ENCODE data around the gene KRT6A. TPM values are rescaled to one million over a fixed set of nuclear protein-coding genes. Genes with fewer than 3 reads are reported as not detected.

The KRT6A gene
- total RNA-seq, 2 experiments from 2014 or later, result not detected

DNA sequence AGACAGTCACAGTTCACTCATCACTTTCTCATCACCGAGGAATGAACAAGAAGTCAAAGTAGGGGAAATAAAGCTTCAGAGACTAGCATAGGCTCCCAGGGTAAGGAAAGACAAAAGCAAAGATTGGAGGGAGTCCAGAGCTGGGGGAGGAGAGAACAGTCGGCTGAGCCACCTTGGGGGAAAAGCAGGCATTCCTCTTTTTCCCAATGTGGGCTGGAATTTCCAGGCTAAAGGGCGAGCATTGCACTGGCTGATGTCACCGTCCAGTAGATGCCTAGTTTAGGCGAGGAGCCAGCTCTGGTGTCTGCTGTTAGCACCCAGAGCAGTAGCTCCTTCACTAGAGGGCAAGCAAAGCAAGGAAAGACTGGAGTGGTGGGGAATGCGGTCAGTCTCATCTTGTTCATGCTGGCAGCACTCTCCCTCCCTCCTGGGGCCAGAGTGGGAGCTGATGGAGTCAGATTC lies 50.4 kb downstream of the KRT6A start:
- Mint-ChIP-seq H3K36me3 (no peaks in the 10 kb centered on the region), H3K27me3 (peaks cover 30% of the 10 kb centered on the region), H3K27ac (no peak overlapping the region), H3K4me1 (no peaks in the 10 kb centered on the region), H3K4me3 (no peak overlapping the region), H3K9me3 (no peaks in the 10 kb centered on the region)
- no peak for DNase-seq

DNA sequence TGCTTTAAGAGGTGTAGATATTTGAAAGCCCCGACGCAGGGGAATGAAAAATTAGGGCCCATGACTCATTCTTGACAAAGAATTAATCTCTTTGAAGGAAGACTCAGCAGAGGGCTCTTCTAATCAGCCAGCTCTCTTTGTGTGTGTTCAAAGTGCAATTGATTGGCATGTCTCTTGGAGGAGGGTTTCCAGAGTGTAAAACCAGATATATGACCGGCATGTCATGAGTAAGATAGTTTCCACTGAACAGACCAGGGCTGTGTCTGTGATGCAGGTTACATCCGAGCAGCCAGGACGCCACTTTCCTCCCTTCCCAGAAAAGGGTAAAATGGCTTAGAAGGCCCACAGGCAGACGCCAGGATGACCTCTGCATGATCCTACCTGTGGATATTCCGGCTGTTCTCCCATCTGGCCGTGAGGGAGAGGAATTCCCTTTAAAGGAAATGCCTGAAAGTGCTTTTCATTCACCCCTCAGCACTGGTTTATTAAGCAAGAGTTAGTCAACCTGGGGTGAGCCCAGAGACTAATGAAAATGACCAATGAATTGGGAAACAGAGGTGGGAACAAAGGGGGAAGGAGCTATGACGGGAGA lies 51.6 kb downstream of the KRT6A start:
- no peak for DNase-seq
- peaks cover 38% of the 10 kb centered on the region for H3K27me3 Mint-ChIP-seq
- H3K4me3 Mint-ChIP-seq, result no peak overlapping the region
- no peaks in the 10 kb centered on the region for H3K9me3 Mint-ChIP-seq
- no peaks in the 10 kb centered on the region for H3K4me1 Mint-ChIP-seq
- no peaks in the 10 kb centered on the region for H3K36me3 Mint-ChIP-seq
- H3K27ac Mint-ChIP-seq, result no peak overlapping the region

DNA sequence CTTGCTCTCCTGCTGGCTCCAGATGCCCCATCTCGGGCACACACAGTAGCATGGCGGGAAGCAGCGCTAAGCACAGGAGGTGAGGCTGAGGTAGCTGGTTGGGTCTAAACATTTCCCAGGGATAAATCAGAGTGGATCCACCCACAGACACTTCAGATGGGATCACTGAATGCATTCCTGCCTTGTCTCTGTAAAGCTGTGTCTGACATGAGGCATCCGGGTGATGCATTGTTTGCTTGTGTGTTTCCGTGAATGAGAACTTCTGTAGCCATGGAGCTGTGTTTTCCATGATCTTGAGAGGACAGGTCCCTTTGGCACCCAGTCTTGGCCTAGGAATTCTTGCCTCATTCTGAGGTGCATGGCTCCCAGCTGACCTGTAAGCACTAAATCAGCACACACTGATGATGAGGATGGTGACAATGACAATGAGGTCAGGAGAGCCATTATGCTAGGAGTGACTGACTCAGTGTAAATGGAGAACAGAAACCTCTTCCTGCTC lies 52.2 kb downstream of the KRT6A start:
- H3K27ac Mint-ChIP-seq, result no peak overlapping the region
- H3K4me3 Mint-ChIP-seq, result no peak overlapping the region
- peaks cover 38% of the 10 kb centered on the region for H3K27me3 Mint-ChIP-seq
- no peaks in the 10 kb centered on the region for H3K4me1 Mint-ChIP-seq
- H3K36me3 Mint-ChIP-seq, result no peaks in the 10 kb centered on the region
- H3K9me3 Mint-ChIP-seq, result no peaks in the 10 kb centered on the region
- no peak for DNase-seq

DNA sequence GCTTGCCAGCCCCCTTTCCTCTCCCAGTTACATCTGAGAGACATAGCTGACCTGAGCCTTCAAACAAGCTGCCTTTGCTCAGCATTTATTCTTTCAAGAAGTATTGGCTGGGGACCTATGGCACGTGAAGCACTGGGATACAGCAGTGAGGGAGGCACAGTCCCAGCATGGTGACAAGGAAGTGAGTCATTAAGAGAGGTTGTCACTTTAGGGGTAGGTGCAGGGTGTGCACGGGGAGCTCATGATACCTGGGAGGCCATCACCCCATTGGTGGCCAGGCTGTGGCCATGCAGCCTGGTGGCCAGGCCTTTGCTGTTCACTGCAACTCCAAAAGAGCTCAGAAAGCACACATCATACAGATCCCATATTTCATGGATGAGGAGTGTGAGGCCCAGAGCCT lies 53.2 kb downstream of the KRT6A start:
- Mint-ChIP-seq H3K4me1 (no peaks in the 10 kb centered on the region), H3K4me3 (no peak overlapping the region), H3K9me3 (no peaks in the 10 kb centered on the region), H3K27me3 (peaks cover 38% of the 10 kb centered on the region), H3K27ac (no peak overlapping the region), H3K36me3 (no peaks in the 10 kb centered on the region)
- no peak for DNase-seq

DNA sequence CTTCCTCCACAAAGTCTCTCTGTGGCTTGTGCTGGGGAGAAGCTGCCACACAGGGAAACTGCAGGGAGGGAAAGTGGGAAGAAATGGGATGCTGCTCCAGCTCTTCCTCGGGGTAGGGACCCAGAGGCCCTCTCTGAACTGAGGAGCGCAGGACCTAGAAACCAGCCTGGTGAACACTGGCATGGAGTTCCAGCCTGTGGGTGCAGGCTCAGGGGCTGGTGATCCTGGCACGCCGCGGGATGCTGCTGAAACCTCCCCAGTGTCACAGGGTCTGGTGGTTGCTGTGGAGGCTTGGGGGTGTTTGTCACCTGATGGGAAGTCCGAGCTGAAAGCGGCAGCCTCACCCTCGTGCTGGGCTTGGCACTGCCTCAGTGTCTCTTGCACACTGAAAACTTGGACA lies 53.6 kb downstream of the KRT6A start:
- H3K4me3 Mint-ChIP-seq, result no peak overlapping the region
- no peaks in the 10 kb centered on the region for H3K36me3 Mint-ChIP-seq
- H3K27ac Mint-ChIP-seq, result no peak overlapping the region
- DNase-seq, result no peak
- peaks cover 38% of the 10 kb centered on the region for H3K27me3 Mint-ChIP-seq
- no peaks in the 10 kb centered on the region for H3K9me3 Mint-ChIP-seq
- H3K4me1 Mint-ChIP-seq, result no peaks in the 10 kb centered on the region

DNA sequence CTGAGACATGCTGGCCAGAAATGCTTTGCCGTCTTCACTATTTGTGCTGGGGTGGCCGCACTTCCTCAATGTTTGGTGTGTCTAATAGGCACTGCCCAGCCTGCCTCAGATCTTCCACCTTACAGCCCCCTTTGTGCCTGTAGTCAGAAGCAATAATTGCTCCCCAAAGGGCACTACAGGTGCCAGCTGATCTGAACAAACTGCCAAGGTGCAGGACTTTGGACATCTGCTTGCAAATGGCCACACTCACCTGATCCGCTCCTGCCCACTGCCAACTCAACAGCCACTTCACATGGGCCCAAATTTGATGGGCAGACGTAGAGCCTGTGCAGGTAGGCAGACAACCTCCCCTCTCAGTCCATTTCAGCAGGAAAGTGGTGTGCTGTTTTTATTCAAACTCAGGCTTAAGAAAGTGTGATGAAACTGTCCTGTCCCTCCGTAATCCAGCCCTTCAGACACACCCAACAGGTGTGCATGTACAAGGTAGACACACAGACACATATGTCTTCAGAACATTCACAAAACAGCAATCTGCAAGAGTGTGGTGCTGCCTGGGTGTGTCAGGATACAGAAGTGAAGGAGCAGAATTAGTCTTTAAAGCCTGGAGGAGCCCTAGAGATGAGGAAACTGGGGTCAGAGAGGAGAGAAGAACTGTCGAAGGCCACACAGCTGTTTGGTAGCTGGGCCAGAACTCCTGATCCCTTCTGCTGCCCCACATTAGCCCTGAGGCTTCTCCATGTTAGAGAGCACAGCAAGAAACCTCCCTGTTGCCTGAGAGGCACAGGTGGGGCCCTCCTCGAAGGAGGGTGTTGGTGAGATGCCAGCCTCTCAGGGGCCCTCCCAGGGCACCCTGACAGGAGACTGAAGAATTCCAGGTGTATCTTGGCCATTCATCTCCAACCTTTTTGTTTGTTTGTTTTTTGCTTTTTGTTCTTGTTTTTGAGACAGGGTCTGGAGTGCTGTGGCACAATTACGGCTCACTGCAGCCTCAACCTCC lies 54.5 kb downstream of the KRT6A start:
- no peak overlapping the region for H3K27ac Mint-ChIP-seq
- H3K36me3 Mint-ChIP-seq, result no peaks in the 10 kb centered on the region
- no peak for DNase-seq
- H3K4me1 Mint-ChIP-seq, result no peaks in the 10 kb centered on the region
- H3K27me3 Mint-ChIP-seq, result peaks cover 32% of the 10 kb centered on the region
- H3K9me3 Mint-ChIP-seq, result no peaks in the 10 kb centered on the region
- H3K4me3 Mint-ChIP-seq, result no peak overlapping the region

DNA sequence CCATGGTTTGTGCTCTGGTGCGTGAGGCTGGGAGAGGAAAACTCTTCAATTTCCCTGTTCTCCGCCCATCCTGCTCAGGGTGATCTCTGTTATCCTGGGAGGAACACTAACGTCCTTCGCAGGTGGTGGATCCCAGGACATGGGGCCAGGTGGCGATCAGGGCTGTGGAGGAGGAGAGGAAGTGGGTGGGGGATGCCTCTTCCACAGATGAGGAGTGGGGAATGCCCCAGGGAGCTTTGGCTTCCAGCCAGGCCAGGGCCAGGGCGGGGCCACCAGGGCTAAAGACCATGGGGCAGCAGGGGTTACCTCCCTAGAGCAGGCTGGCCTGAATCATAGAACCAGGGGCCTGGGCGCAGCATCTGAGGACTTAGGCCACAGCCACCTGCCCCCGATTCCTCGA lies 55.5 kb downstream of the KRT6A start:
- Mint-ChIP-seq H3K27me3 (peaks cover 29% of the 10 kb centered on the region), H3K4me3 (no peak overlapping the region), H3K4me1 (no peaks in the 10 kb centered on the region)

More for the DNA sequence above, 55.5 kb downstream of the KRT6A start:
- Mint-ChIP-seq H3K9me3 (no peaks in the 10 kb centered on the region), H3K36me3 (no peaks in the 10 kb centered on the region), H3K27ac (no peak overlapping the region)
- no peak for DNase-seq

Other genes with a start within 250 kb of the KRT6A start
- not detected for gene KRT86, start 218.6 kb downstream of the KRT6A start, total RNA-seq
- not detected for gene KRT81, start 201.7 kb downstream of the KRT6A start, total RNA-seq
- not detected for gene KRT83, start 171.9 kb downstream of the KRT6A start, total RNA-seq
- not detected for gene KRT85, start 125.8 kb downstream of the KRT6A start, total RNA-seq
- not detected for gene KRT84, start 107.6 kb downstream of the KRT6A start, total RNA-seq
- gene KRT82, start 86.9 kb downstream of the KRT6A start, total RNA-seq, result not detected
- gene KRT75, start 58.9 kb downstream of the KRT6A start, total RNA-seq, result not detected
- gene KRT6B, start 41.1 kb downstream of the KRT6A start, total RNA-seq, result not detected
- not detected for gene KRT6C, start 19.5 kb downstream of the KRT6A start, total RNA-seq
- not detected for gene KRT5, start 27.1 kb upstream of the KRT6A start, total RNA-seq
- not detected for gene KRT71, start 59.9 kb upstream of the KRT6A start, total RNA-seq
- not detected for gene KRT74, start 80.6 kb upstream of the KRT6A start, total RNA-seq
- under 1 TPM in 1 of 2 experiments, not detected in 1; 0.12 TPM for gene KRT72, start 108.2 kb upstream of the KRT6A start, total RNA-seq
- under 1 TPM; 0.14 to 0.29 TPM for gene KRT73, start 125.3 kb upstream of the KRT6A start, total RNA-seq
- gene KRT2, start 159.0 kb upstream of the KRT6A start, total RNA-seq, result not detected
- not detected for gene KRT1, start 187.2 kb upstream of the KRT6A start, total RNA-seq
- not detected for gene KRT77, start 210.3 kb upstream of the KRT6A start, total RNA-seq

All from activated naive CD8-positive, alpha-beta T cell treated with anti-CD3 and anti-CD28 coated beads for 36 hours (primary cell).